Skeletal muscle cell (primary cell): ENCODE measurements around the gene RAI14.
A peak's percentile ranks its signal among the peaks of the same experiment; 100 is the strongest.
"Not testable (repeated sequence)": the region's sequence is repeated elsewhere in the genome, so short reads cannot be mapped to it uniquely, and the experiment has no call there.

Experiments used
- DNase-seq: peaks from one replicate; pipeline ENCODE4 v3.0.0-alpha.2; 2010; ENCODE audit warnings: low read depth
- H3K4me3 ChIP-seq: 2 replicates; pipeline ENCODE4 v1.5.1; 2011; ENCODE audit warnings: low read depth, mild to moderate bottlenecking, control low read depth, low read length, moderate library complexity

RAI14 gene

GRCh38 chr5:34750206-34750605 is 94.1 kb downstream of the RAI14 start:
- no peak overlapping the region for H3K4me3 ChIP-seq
- no peak for DNase-seq

GRCh38 chr5:34751807-34752736 is 95.9 kb downstream of the RAI14 start:
- no peak overlapping the region for H3K4me3 ChIP-seq
- peak; percentile 80 for DNase-seq

GRCh38 chr5:34753236-34753635 is 97.1 kb downstream of the RAI14 start:
- DNase-seq, H3K4me3 ChIP-seq: not testable (repeated sequence)

DNA sequence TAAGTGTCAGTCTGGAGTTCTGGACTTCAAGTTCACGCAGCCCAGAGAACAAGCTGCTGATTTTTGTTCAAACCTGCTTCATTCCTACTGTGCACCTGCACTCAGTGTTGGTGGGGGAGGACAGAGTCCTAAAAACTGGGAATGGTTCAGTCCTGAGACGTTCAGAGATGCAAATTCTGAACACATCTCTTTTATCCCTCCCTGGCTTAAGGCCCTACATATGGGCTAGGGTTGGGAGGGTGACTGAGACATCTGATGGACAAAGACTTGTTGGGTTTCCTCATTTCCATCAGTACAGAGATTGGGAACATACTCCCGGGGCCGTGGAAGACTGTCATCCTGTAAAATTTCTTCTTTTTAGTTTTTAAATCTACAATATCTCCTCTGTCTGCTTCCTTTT is 99.8 kb downstream of the RAI14 start:
- no peak for DNase-seq
- H3K4me3 ChIP-seq = no peak overlapping the region

- no peak for DNase-seq
- no peak overlapping the region for H3K4me3 ChIP-seq
Measured at GRCh38 chr5:34756781-34757624, 100.9 kb downstream of the RAI14 start.

- DNase-seq = no peak
- H3K4me3 ChIP-seq = no peak overlapping the region
Measured at GRCh38 chr5:34758514-34758913, 102.4 kb downstream of the RAI14 start.

DNA sequence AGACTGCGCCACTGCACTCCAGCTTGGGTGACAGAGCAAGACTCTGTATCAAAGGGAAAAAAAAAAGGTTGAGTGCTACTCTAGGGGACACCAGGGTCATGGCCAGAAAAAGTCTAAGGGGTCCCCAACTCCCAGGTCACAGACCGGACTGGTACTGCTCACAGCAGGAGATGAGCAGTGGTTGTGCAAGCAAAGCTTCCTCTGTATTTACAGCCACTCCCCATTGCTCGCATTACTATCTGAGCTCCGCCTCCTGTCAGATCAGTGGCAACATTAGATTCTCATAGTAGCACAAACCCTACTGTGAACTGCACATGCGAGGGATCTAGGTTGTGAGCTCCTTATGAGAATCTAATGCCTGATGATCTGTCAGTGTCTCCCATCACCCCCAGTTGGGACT is 103.1 kb downstream of the RAI14 start:
- H3K4me3 ChIP-seq, DNase-seq: not testable (repeated sequence)

- no peak for DNase-seq
- H3K4me3 ChIP-seq = no peak overlapping the region
Measured at GRCh38 chr5:34765662-34766061, 109.5 kb downstream of the RAI14 start.

GRCh38 chr5:34767180-34767579 is 111.1 kb downstream of the RAI14 start:
- H3K4me3 ChIP-seq = no peak overlapping the region
- no peak for DNase-seq

DNA sequence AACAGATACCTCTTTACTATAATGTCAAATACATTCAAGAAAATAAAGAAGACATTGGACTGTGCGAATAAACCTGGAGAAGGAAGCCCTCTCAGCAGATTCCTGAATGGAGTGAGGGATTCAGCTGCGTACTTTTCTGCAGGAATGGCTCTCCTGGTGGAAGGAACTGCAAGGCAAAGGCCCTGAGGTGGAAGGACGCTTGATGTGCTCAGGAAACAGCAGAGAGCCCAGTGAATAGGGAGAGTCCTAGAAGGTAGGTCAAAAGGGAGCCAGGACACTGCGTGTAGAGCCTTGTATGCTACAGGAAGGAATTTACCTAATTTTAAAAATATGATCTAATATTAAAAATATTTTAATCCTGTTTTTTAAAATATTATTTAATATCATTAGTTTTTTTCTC is 114.4 kb downstream of the RAI14 start:
- H3K4me3 ChIP-seq = no peak overlapping the region
- no peak for DNase-seq

DNA sequence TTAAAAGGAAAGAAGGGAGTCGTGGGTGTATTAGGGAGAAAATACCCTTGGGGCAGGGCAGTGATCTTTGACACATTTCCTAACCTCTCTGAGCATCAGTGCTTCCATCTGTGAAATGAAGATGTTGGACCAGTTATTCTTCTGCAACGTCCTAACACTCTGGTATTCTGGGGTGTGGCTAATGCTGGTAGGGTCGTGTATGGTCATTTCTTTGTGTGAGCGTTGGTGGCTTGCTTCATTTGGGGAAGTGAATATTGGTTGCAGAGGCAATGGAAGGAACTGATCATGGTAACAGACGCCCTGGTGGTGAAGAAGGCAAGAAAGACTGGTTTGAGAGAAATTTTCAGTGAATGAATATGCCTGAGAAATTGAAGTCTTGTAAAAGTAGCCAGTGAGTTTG is 114.9 kb downstream of the RAI14 start:
- DNase-seq = no peak
- H3K4me3 ChIP-seq = no peak overlapping the region

- no peak for DNase-seq
- H3K4me3 ChIP-seq = no peak overlapping the region
Measured at GRCh38 chr5:34772267-34773098, 116.4 kb downstream of the RAI14 start.

DNA sequence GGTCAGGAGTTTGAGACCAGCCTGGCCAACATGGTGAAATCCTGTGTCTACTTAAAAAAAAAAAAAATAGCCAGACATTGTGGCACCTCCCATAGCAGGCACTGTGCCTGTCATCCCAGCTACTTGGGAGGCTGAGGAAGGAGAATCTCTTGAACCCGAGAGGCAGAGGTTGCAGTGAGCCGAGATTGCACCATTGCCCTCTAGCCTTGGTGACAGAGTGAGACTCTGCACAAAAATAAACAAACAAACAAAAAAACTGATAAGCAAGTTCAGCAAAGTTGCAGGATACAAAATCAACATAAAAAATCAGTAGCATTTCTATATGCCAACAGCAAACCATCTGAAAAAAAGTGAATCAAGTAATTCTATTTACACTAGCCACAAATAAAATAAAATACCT is 118.0 kb downstream of the RAI14 start:
- H3K4me3 ChIP-seq = no peak overlapping the region
- DNase-seq = no peak

- H3K4me3 ChIP-seq, DNase-seq: not testable (repeated sequence)
Measured at GRCh38 chr5:34774678-34775077, 118.5 kb downstream of the RAI14 start.

- no peak overlapping the region for H3K4me3 ChIP-seq
- DNase-seq = no peak
Measured at GRCh38 chr5:34775886-34776285, 119.8 kb downstream of the RAI14 start.

- DNase-seq = no peak
- H3K4me3 ChIP-seq = no peak overlapping the region
Measured at GRCh38 chr5:34778091-34778850, 122.1 kb downstream of the RAI14 start.

- not testable (repeated sequence) for DNase-seq, H3K4me3 ChIP-seq
Measured at GRCh38 chr5:34783892-34784291, 127.8 kb downstream of the RAI14 start.

GRCh38 chr5:34787035-34787434 is 130.9 kb downstream of the RAI14 start:
- DNase-seq = no peak
- H3K4me3 ChIP-seq = no peak overlapping the region

DNA sequence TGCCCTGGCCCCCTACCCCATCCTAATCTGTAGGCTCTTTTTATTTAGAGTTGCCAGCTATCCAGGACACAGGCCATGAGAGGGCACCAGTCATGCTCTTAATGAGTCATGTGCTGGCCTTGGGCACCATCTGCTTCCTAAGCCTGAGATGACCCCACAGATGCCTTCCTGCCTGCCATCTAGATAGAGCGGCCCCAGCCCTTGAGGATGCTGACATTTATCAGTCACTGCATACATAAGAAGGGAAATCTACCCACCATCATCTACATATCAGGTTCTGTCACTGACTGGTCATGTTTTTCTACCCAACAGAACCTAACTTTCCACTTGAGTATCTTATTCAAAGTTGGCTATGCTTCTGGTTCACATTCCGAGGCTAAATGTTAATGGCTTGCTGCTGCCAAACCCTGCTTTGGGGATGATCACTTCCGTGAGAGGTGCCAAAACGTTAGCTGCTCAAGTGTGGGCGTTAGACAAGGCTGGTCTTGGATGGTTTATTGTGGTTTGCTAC is 132.9 kb downstream of the RAI14 start:
- no peak overlapping the region for H3K4me3 ChIP-seq
- no peak for DNase-seq
